GM10266 (cell line): ENCODE results near the gene TTC21B.
"Not testable (repeated sequence)": the region's sequence is repeated elsewhere in the genome, so short reads cannot be mapped to it uniquely, and the experiment has no call there.

ENCODE experiments used
- DNase-seq: peaks from one replicate; pipeline ENCODE4 v3.0.0; 2012; ENCODE audit errors: extremely low spot score
- TF ChIP-seq, protein P1 (sequence below): IDR thresholded peaks from 2 replicates; pipeline ENCODE4 v1.5.1; 2012; ENCODE audit warnings: mild to moderate bottlenecking, low read depth; ENCODE audit not compliant: control insufficient read depth, insufficient read depth; ENCODE audit errors: missing control alignments

The TTC21B gene

DNA sequence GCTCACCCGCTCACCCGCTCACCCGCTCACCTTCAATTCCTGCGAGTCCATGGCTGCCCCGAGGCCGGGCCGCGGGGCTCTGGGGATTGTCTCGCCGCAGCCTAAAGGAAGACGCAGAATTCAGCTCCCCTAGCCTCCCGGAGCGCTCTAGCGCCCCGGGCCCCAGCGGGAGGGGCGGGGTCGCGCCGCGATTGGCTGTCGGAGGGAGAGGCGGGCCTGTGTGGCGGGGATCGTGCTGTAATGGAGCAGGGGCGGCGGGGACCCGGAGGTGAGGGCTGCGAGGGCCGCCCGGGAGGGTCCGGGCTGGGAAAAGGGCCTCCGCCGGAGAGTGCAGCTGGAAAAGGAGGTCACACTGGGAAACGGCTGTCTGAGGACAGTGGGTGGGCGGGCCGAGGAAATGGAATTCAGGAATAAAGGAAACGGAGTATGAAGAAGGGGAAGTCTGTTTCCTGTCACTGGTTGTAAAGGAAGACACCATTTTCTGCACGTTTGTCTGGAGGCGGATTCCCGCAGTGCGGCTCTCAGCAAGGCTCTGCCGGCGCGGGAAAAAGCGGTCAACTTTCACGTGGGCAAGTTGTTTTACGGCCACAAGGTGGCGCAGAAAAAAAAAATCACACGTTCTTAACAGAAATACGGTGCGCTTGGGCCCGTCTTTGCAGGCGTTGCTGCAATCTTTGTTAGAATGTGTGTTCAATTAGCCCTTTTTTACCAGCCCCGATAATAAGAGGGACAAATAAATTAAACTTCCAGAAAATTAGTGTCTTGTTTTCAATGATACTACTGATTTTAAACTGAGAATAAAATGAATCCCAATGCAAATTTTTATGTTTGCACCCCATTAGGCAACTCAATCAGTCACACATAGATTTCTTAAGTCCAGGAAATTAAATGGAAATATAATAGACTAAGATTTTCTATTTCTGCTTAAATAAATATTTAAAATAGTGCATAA lies at the start of gene TTC21B:
TTC21B (minus strand) TSS at position 122 of the 952 bp plus-strand sequence; CDS start at position 51, 71 bp downstream.
- peak; percentile 93 for DNase-seq
- TF ChIP-seq, protein P1, sequence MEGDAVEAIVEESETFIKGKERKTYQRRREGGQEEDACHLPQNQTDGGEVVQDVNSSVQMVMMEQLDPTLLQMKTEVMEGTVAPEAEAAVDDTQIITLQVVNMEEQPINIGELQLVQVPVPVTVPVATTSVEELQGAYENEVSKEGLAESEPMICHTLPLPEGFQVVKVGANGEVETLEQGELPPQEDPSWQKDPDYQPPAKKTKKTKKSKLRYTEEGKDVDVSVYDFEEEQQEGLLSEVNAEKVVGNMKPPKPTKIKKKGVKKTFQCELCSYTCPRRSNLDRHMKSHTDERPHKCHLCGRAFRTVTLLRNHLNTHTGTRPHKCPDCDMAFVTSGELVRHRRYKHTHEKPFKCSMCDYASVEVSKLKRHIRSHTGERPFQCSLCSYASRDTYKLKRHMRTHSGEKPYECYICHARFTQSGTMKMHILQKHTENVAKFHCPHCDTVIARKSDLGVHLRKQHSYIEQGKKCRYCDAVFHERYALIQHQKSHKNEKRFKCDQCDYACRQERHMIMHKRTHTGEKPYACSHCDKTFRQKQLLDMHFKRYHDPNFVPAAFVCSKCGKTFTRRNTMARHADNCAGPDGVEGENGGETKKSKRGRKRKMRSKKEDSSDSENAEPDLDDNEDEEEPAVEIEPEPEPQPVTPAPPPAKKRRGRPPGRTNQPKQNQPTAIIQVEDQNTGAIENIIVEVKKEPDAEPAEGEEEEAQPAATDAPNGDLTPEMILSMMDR, result peak; percentile 80

DNA sequence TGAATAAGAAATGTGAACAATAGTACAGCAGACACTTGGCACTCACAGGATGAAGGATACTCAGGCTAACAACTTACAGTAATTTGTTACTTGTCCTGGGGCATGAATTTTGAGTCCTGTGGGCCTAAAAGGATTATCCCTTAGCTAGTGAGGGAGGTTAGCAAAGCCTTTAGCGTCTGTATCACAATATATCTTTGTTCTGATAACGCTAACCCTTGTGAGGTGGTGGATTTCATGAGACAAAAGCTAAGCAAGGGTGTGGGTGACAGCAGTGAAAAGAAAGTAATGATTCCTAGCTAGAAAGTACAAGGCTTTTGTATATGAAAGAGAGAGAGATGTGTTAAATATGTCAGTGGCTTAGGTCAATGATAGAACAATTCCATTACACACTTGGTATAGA lies 46.8 kb upstream of the TTC21B start:
- no peak for DNase-seq
- TF ChIP-seq, protein P1, result no peak

DNA sequence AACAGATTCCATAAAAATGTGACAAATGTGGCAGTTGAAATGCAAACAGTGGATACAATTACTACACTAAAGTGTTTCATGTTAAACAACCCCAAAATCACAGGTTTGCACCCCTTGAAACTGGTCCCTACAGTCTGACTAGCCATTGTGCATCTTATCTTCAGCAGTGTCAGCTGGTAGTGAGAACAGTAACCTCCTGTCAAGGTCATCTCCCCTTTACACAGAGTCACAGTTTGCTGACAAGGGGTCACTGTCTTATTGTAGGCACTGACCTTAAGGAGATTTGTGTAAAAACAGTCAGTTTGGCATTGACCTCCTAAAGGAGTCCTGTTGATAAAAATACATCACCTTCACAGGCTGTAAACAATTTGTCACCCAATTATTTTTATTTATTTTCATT lies 37.3 kb upstream of the TTC21B start:
- TF ChIP-seq, protein P1, result no peak
- no peak for DNase-seq

DNA sequence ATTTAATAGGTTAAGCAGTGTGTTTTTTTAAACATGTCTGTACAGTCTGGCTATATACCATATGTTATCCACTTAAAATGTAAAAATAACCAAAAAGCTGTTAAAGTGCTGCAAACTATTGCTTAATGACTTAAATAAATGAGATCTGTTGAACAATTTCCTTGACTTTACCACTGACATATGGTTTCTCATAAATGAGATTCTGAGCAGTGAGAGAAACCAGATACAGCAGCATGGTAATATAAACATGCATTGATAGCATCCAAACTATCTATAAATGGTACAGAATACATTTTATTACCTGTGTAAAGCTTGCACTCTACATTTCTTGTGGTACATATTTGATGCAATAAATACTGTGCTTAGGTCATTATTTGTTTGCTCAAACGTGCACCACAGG lies 36.3 kb upstream of the TTC21B start:
- DNase-seq, result no peak
- TF ChIP-seq, protein P1, result no peak

DNA sequence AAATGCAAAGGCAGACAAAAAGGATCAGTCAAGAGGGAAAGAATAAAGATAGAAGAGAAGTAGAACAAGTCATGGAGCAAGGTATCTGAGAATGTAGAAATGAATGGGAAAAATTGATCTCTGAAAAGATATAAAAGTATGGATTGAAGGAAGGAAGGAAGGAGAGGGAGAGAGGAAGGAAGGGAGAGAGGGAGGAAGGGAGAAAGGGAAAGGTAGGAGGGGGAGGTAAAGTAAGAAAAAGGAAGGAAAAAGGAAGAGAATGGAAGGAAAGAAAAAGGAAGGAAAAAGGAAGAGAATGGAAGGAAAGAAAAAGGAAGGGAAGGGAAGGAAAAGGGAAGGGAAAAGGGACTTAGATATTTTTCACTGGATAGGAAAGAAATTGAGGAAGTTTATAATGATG lies 31.5 kb upstream of the TTC21B start:
- TF ChIP-seq, protein P1, result no peak
- no peak for DNase-seq

DNA sequence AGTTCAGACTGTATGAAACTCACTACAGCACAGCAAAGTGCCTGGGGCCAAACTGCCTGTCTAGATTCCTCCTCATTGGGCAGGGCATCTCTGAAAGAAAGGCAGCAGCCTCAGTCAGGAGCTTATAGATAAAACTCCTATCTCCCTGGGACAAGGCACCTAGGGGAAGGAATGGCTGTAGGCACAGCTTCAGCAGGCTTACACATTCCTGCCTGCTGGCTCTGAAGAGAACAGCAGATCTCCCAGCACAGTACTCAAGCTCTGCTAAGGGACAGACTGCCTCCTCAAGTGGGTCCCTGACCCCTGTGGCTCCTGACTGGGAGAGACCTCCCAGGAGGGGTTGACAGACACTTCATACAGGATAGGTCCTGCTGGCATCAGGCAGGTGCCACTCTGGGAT lies 18.6 kb upstream of the TTC21B start:
- not testable (repeated sequence) for DNase-seq

DNA sequence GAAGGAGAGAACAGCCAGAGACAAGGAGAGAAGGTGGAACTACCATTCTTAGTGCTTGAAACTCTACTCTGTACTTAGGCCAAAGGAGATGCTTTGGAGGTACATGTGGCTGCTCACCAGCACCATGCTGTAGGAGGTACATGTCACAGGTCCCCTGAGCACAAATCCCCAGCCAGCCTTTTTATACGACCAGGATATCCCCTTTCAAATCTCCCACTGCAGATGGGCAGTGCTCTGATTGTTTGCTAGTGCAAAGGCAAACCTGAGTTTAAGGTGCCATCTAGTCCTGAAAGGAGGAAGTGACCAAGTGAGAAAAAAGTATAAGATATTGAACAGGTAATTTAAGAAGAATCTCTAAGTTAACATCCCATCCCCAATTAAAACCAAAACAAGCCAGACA lies 17.1 kb upstream of the TTC21B start:
- TF ChIP-seq, protein P1, result no peak

DNA sequence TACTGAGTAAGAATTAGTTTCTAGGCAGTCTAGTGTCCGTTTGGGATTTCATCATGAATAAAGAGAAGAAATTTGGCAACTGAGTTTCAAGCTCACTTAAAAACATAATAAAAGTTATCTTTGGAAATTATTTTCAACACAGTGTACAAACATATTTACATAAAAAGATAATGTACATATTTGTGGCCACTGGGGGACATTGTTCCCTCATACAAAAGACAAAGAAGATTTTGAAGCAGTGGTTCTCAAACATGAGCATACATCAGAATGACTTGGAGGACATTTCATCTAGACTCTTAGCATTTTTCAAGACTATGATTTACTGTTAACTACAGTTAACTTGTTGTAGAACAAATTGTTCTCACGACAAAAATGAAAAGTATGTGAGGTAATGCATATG lies 15.7 kb upstream of the TTC21B start:
- TF ChIP-seq, protein P1, result no peak
- no peak for DNase-seq

More for the DNA sequence above, 17.1 kb upstream of the TTC21B start:
- DNase-seq, result no peak
